ENCODE results near the gene PDE11A. TPM values are rescaled to one million over a fixed set of nuclear protein-coding genes. Genes with fewer than 3 reads are reported as not detected.

Gene PDE11A
- total RNA-seq, 4 donors from 2014 or later, result 0.85 to 2.3 (median 2.1) TPM; not detected in 1

GRCh38 chr2:177611310-177611886 lies 461.2 kb downstream of the PDE11A start:
- DNase-seq, result no peak
- Histone ChIP-seq H3K27ac (no peak overlapping the region), H3K4me1 (no peaks in the 10 kb centered on the region), H3K4me3 (no peak overlapping the region), H3K27me3 (no peaks in the 10 kb centered on the region), H3K36me3 (no peaks in the 10 kb centered on the region), H3K9me3 (no peaks in the 10 kb centered on the region)
- TF ChIP-seq POLR2A (IDR thresholded peaks at IDR 0.05) (no peak), CTCF (IDR thresholded peaks at IDR 0.05) (no peak)
- intact Hi-C loops (cut with DNase I; ENCODE audit: low total_unique reads), result no loop called here

GRCh38 chr2:177610813-177611212 lies 461.8 kb downstream of the PDE11A start:
- Histone ChIP-seq H3K36me3 (no peaks in the 10 kb centered on the region), H3K9me3 (no peaks in the 10 kb centered on the region), H3K27me3 (no peaks in the 10 kb centered on the region), H3K4me3 (no peak overlapping the region), H3K4me1 (no peaks in the 10 kb centered on the region), H3K27ac (no peak overlapping the region)
- no peak for DNase-seq
- no peak for TF ChIP-seq CTCF (IDR thresholded peaks at IDR 0.05)
- TF ChIP-seq POLR2A (IDR thresholded peaks at IDR 0.05), result no peak
- intact Hi-C loops (cut with DNase I; ENCODE audit: low total_unique reads), result no loop called here

- TF ChIP-seq CTCF (IDR thresholded peaks at IDR 0.05), result no peak
- DNase-seq, result no peak
- no peaks in the 10 kb centered on the region for H3K27me3 ChIP-seq
- no peaks in the 10 kb centered on the region for H3K36me3 ChIP-seq
- H3K9me3 ChIP-seq, result no peaks in the 10 kb centered on the region
- intact Hi-C loops (cut with DNase I; ENCODE audit: low total_unique reads), result no loop called here
- no peak overlapping the region for H3K27ac ChIP-seq
- no peaks in the 10 kb centered on the region for H3K4me1 ChIP-seq
- no peak overlapping the region for H3K4me3 ChIP-seq
Measured at GRCh38 chr2:177606636-177607035, 465.9 kb downstream of the PDE11A start.

GRCh38 chr2:177604271-177605065 lies 468.1 kb downstream of the PDE11A start:
- no peaks in the 10 kb centered on the region for H3K36me3 ChIP-seq
- H3K4me3 ChIP-seq, result no peak overlapping the region
- peak; percentile 35 to 49 for DNase-seq
- intact Hi-C loops (cut with DNase I; ENCODE audit: low total_unique reads), result no loop called here
- H3K27ac ChIP-seq, result peak overlapping the region; percentile 42 to 50
- H3K4me1 ChIP-seq, result no peaks in the 10 kb centered on the region
- H3K9me3 ChIP-seq, result no peaks in the 10 kb centered on the region
- no peaks in the 10 kb centered on the region for H3K27me3 ChIP-seq
- TF ChIP-seq CTCF (IDR thresholded peaks at IDR 0.05) (peak; percentile 59 to 76 (median 67)), POLR2A (IDR thresholded peaks at IDR 0.05) (no peak)

GRCh38 chr2:177603768-177604167 lies 468.8 kb downstream of the PDE11A start:
- Histone ChIP-seq H3K4me1 (peaks cover 0 to 6% of the 10 kb centered on the region in 2 donors), H3K27ac (peak overlapping the region in 1 of 2 donors; percentile 50), H3K4me3 (no peak overlapping the region), H3K36me3 (no peaks in the 10 kb centered on the region), H3K9me3 (no peaks in the 10 kb centered on the region), H3K27me3 (no peaks in the 10 kb centered on the region)
- TF ChIP-seq CTCF (IDR thresholded peaks at IDR 0.05) (no peak), POLR2A (IDR thresholded peaks at IDR 0.05) (no peak)
- DNase-seq, result no peak
- intact Hi-C loops (cut with DNase I; ENCODE audit: low total_unique reads), result no loop called here

Data from uterus (tissue), 4 donors.